Muscle of leg (tissue), 11 donors: ENCODE measurements around the gene GRPEL2. TPM values are rescaled to one million over a fixed set of nuclear protein-coding genes. Genes with fewer than 3 reads are reported as not detected.

ENCODE experiments used
- DNase-seq: peaks from one replicate; pipeline ENCODE4 v3.0.0; 2013
- H3K27ac ChIP-seq: one replicate; pipeline ENCODE4 v1.5.1; 2013; ENCODE audit warnings: mild to moderate bottlenecking, low read length, control low read depth
- H3K27me3 ChIP-seq: one replicate; pipeline ENCODE4 v1.6.1; 2013; ENCODE audit warnings: low read length; ENCODE audit not compliant: control insufficient read depth, insufficient read depth
- H3K36me3 ChIP-seq: one replicate; pipeline ENCODE4 v1.6.1; 2013; ENCODE audit warnings: low read length; ENCODE audit not compliant: control insufficient read depth, insufficient read depth
- H3K4me1 ChIP-seq: one replicate; pipeline ENCODE4 v1.6.1; 2013; ENCODE audit warnings: low read length; ENCODE audit not compliant: control insufficient read depth, insufficient read depth
- H3K4me3 ChIP-seq: one replicate; pipeline ENCODE4 v1.5.1; 2013; ENCODE audit warnings: low read length, control low read depth
- H3K9me3 ChIP-seq: replicated peaks from 2 replicates; pipeline ENCODE4 v1.6.1; 2013; ENCODE audit warnings: low read depth, low read length; ENCODE audit not compliant: control insufficient read depth
- WGBS: methylation state at CpG from one replicate; pipeline ENCODE4 v1.1.5; 2013; ENCODE audit warnings: missing lambda C conversion rate; ENCODE audit not compliant: insufficient coverage; 5-methylcytosine and 5-hydroxymethylcytosine counted together
- polyA plus RNA-seq, 8 donors: library from polyadenylated mRNA; unstranded; fragments of 120-200 nt; gene quantifications; one replicate each; pipeline versions ENCODE4 v1.2.1 to v1.2.3, GENCODE V29; 2013; ENCODE audit warnings: inconsistent platforms in 1 of 8, low replicate concordance in 1 of 8; ENCODE audit not compliant: insufficient read length in 8 of 8, insufficient read depth in 1 of 8
- total RNA-seq: library from RNA; stranded (reverse); fragments of 120-200 nt; gene quantifications from one replicate; pipeline ENCODE4 v1.2.4, GENCODE V29; 2013

Gene GRPEL2
- total and polyA plus RNA-seq, 9 donors, result 11.0 to 22.6 (median 14.1) TPM

- Histone ChIP-seq H3K36me3 (peaks cover 37% of the 10 kb centered on the region), H3K4me1 (peaks cover 3% of the 10 kb centered on the region), H3K4me3 (no peak overlapping the region), H3K9me3 (no peaks in the 10 kb centered on the region), H3K27ac (no peak overlapping the region), H3K27me3 (no peaks in the 10 kb centered on the region)
- WGBS, result no CpG with 5 or more reads among the region's 3 CpGs
- no peak for DNase-seq
These were observed 18.7 kb upstream of the GRPEL2 start for GRCh38 chr5:149326611-149327010.

GRCh38 chr5:149328177-149328576 lies 17.1 kb upstream of the GRPEL2 start:
- H3K36me3 ChIP-seq, result peaks cover 39% of the 10 kb centered on the region
- peaks cover 3% of the 10 kb centered on the region for H3K4me1 ChIP-seq
- WGBS, result no CpG with 5 or more reads among the region's 5 CpGs
- no peaks in the 10 kb centered on the region for H3K9me3 ChIP-seq
- no peak for DNase-seq
- H3K27ac ChIP-seq, result no peak overlapping the region
- no peak overlapping the region for H3K4me3 ChIP-seq
- no peaks in the 10 kb centered on the region for H3K27me3 ChIP-seq

GRCh38 chr5:149333711-149334443 lies 11.4 kb upstream of the GRPEL2 start:
- 80% methylated on average over 1 of the region's 2 CpGs for WGBS

GRCh38 chr5:149337736-149338135 lies 7.6 kb upstream of the GRPEL2 start:
- H3K9me3 ChIP-seq, result no peaks in the 10 kb centered on the region
- H3K4me3 ChIP-seq, result no peak overlapping the region
- H3K27me3 ChIP-seq, result no peaks in the 10 kb centered on the region
- H3K4me1 ChIP-seq, result peaks cover 9% of the 10 kb centered on the region
- whole genome bisulfite sequencing, result 75% methylated on average over 1 of the region's 4 CpGs
- H3K36me3 ChIP-seq, result peaks cover 24% of the 10 kb centered on the region
- peak; percentile 82 for DNase-seq
- peak overlapping the region; percentile 63 for H3K27ac ChIP-seq

More at GRCh38 chr5:149333711-149334443, 11.4 kb upstream of the GRPEL2 start:
- H3K36me3 ChIP-seq, result peaks cover 33% of the 10 kb centered on the region
- no peaks in the 10 kb centered on the region for H3K27me3 ChIP-seq
- H3K4me1 ChIP-seq, result peaks cover 9% of the 10 kb centered on the region
- no peak overlapping the region for H3K4me3 ChIP-seq
- peak; percentile 27 for DNase-seq
- H3K27ac ChIP-seq, result peak overlapping the region; percentile 47
- H3K9me3 ChIP-seq, result no peaks in the 10 kb centered on the region

- Histone ChIP-seq H3K27me3 (no peaks in the 10 kb centered on the region), H3K9me3 (no peaks in the 10 kb centered on the region), H3K4me1 (peaks cover 9% of the 10 kb centered on the region), H3K27ac (peak overlapping the region; percentile 63), H3K4me3 (no peak overlapping the region), H3K36me3 (peaks cover 20% of the 10 kb centered on the region)
- no peak for DNase-seq
- no CpG with 5 or more reads among the region's 1 CpG for WGBS
These were observed 6.9 kb upstream of the GRPEL2 start for GRCh38 chr5:149338364-149338763.

GRCh38 chr5:149340920-149341319 lies 4.4 kb upstream of the GRPEL2 start:
- no CpG with 5 or more reads among the region's 1 CpG for WGBS
- DNase-seq, result no peak
- Histone ChIP-seq H3K27me3 (no peaks in the 10 kb centered on the region), H3K27ac (no peak overlapping the region), H3K36me3 (peaks cover 14% of the 10 kb centered on the region), H3K4me3 (no peak overlapping the region), H3K4me1 (peaks cover 18% of the 10 kb centered on the region), H3K9me3 (no peaks in the 10 kb centered on the region)

- no peaks in the 10 kb centered on the region for H3K27me3 ChIP-seq
- DNase-seq, result no peak
- no peak overlapping the region for H3K4me3 ChIP-seq
- peaks cover 23% of the 10 kb centered on the region for H3K4me1 ChIP-seq
- H3K27ac ChIP-seq, result no peak overlapping the region
- H3K9me3 ChIP-seq, result no peaks in the 10 kb centered on the region
- H3K36me3 ChIP-seq, result peaks cover 14% of the 10 kb centered on the region
These were observed 3.4 kb upstream of the GRPEL2 start for GRCh38 chr5:149341876-149342275.

GRCh38 chr5:149344151-149344550 lies 1.1 kb upstream of the GRPEL2 start:
- H3K4me3 ChIP-seq, result no peak overlapping the region
- peaks cover 30% of the 10 kb centered on the region for H3K36me3 ChIP-seq
- H3K4me1 ChIP-seq, result peaks cover 15% of the 10 kb centered on the region
- DNase-seq, result no peak
- WGBS, result no CpG with 5 or more reads among the region's 2 CpGs
- H3K27me3 ChIP-seq, result no peaks in the 10 kb centered on the region
- no peak overlapping the region for H3K27ac ChIP-seq
- no peaks in the 10 kb centered on the region for H3K9me3 ChIP-seq

- peaks cover 35% of the 10 kb centered on the region for H3K36me3 ChIP-seq
- no peak for DNase-seq
- H3K9me3 ChIP-seq, result no peaks in the 10 kb centered on the region
- peaks cover 15% of the 10 kb centered on the region for H3K4me1 ChIP-seq
- WGBS, result 0% methylated on average over 6 of the region's 11 CpGs
- peak overlapping the region; percentile 72 for H3K4me3 ChIP-seq
- H3K27ac ChIP-seq, result peak overlapping the region; percentile 92
- H3K27me3 ChIP-seq, result no peaks in the 10 kb centered on the region
These were observed 558 bp downstream of the GRPEL2 start for GRCh38 chr5:149345892-149346222.

GRCh38 chr5:149348518-149348917 lies 3.2 kb downstream of the GRPEL2 start:
- Histone ChIP-seq H3K4me3 (no peak overlapping the region), H3K36me3 (peaks cover 45% of the 10 kb centered on the region), H3K27me3 (no peaks in the 10 kb centered on the region), H3K27ac (no peak overlapping the region), H3K4me1 (peaks cover 15% of the 10 kb centered on the region), H3K9me3 (no peaks in the 10 kb centered on the region)
- no peak for DNase-seq
- 100% methylated on average over 1 of the region's 1 CpG for WGBS

- Histone ChIP-seq H3K27me3 (no peaks in the 10 kb centered on the region), H3K4me3 (no peak overlapping the region), H3K9me3 (no peaks in the 10 kb centered on the region), H3K4me1 (peaks cover 13% of the 10 kb centered on the region), H3K27ac (no peak overlapping the region), H3K36me3 (peaks cover 46% of the 10 kb centered on the region)
- 100% methylated on average over 2 of the region's 4 CpGs for WGBS
- no peak for DNase-seq
These were observed 4.1 kb downstream of the GRPEL2 start for GRCh38 chr5:149349382-149349781.
